Neural progenitor cell (in vitro differentiated cells): ENCODE data around the gene PLXNB1. TPM values are rescaled to one million over a fixed set of nuclear protein-coding genes. Genes with fewer than 3 reads are reported as not detected.

Source experiments
- DNase-seq: peaks from one replicate; pipeline ENCODE4 v3.0.0-alpha.2; 2016; ENCODE audit warnings: low spot score
- H2AFZ ChIP-seq: fragments of 200-600 bp; sonication (generic); replicated peaks from 2 replicates; pipeline ENCODE4 v1.6.1; 2016; ENCODE audit warnings: antibody characterized with exemption
- H3F3A ChIP-seq: fragments of 200-600 bp; sonication (generic); 2 replicates; pipeline ENCODE4 v1.6.1; 2016; ENCODE audit warnings: antibody characterized with exemption, low read depth
- H3K27ac ChIP-seq: fragments of 200-600 bp; sonication (generic); 2 replicates; pipeline ENCODE4 v1.5.1; 2016; ENCODE audit warnings: mild to moderate bottlenecking
- H3K27me3 ChIP-seq: fragments of 200-600 bp; sonication (generic); 2 replicates; pipeline ENCODE4 v1.6.1; 2016; ENCODE audit warnings: mild to moderate bottlenecking, moderate library complexity
- H3K36me3 ChIP-seq: fragments of 200-600 bp; sonication (generic); 2 replicates; pipeline ENCODE4 v1.5.1; 2016
- H3K4me1 ChIP-seq: fragments of 200-600 bp; sonication (generic); 2 replicates; pipeline ENCODE4 v1.6.1; 2016; ENCODE audit warnings: mixed run types
- H3K4me2 ChIP-seq: fragments of 200-600 bp; sonication (generic); 2 replicates; pipeline ENCODE4 v1.6.1; 2016
- H3K4me3 ChIP-seq: fragments of 200-600 bp; sonication (generic); 2 replicates; pipeline ENCODE4 v1.5.1; 2016
- H3K79me2 ChIP-seq: fragments of 200-600 bp; sonication (generic); 2 replicates; pipeline ENCODE4 v1.6.1; 2016; ENCODE audit warnings: low read depth
- H3K9ac ChIP-seq: fragments of 200-600 bp; sonication (generic); 2 replicates; pipeline ENCODE4 v1.6.1; 2016
- H3K9me3 ChIP-seq: fragments of 200-600 bp; sonication (generic); 2 replicates; pipeline ENCODE4 v1.5.1; 2016; ENCODE audit warnings: low read depth
- H4K20me1 ChIP-seq: fragments of 200-600 bp; sonication (generic); 2 replicates; pipeline ENCODE4 v1.6.1; 2016; ENCODE audit warnings: low read depth
- H3K27ac Mint-ChIP-seq: 3 replicates; pipeline ENCODE4 v1.8.0; 2021; ENCODE audit warnings: mixed read lengths
- H3K27me3 Mint-ChIP-seq: 2 replicates; pipeline ENCODE4 v1.8.0; 2022; ENCODE audit warnings: low read depth, mild to moderate bottlenecking, inconsistent platforms, moderate library complexity, mixed read lengths; ENCODE audit not compliant: insufficient read depth
- H3K36me3 Mint-ChIP-seq: 3 replicates; pipeline ENCODE4 v1.8.0; 2021; ENCODE audit warnings: mixed read lengths
- H3K4me1 Mint-ChIP-seq: 3 replicates; pipeline ENCODE4 v1.8.0; 2021; ENCODE audit warnings: mixed read lengths
- H3K4me3 Mint-ChIP-seq: 3 replicates; pipeline ENCODE4 v1.8.0; 2021; ENCODE audit warnings: mild to moderate bottlenecking, moderate library complexity, mixed read lengths
- H3K9me3 Mint-ChIP-seq: 3 replicates; pipeline ENCODE4 v1.8.0; 2020; ENCODE audit warnings: mixed read lengths
- CTCF ChIP-seq: fragments of 200-600 bp; sonication (generic); IDR thresholded peaks from 2 replicates; pipeline ENCODE4 v1.5.1; 2017; ENCODE audit warnings: antibody characterized with exemption, mild to moderate bottlenecking
- EZH2 ChIP-seq: fragments of 200-600 bp; sonication (generic); IDR thresholded peaks from 2 replicates; pipeline ENCODE4 v1.6.1; 2017; ENCODE audit warnings: antibody characterized with exemption, mild to moderate bottlenecking, moderate library complexity
- EZH2phosphoT487 ChIP-seq: fragments of 200-600 bp; sonication (generic); IDR thresholded peaks from 2 replicates; pipeline ENCODE4 v1.6.1; 2017; ENCODE audit warnings: antibody characterized with exemption
- total RNA-seq: library from RNA; depleted of rRNA; stranded (reverse); fragments of >200 nt; gene quantifications from 2 replicates; pipeline ENCODE4 v1.2.3, GENCODE V29; 2015; ENCODE audit warnings: low replicate concordance

The PLXNB1 gene
- total RNA-seq, 1 donor from 2014 or later = 53.6 TPM

GRCh38 chr3:48405343-48405881 is 24.5 kb downstream of the PLXNB1 start:
- no peaks in the 10 kb centered on the region for H3K27me3 ChIP-seq
- Mint-ChIP-seq H3K36me3 (peaks cover 33% of the 10 kb centered on the region), H3K4me3 (no peak overlapping the region), H3K27me3 (peaks cover 2% of the 10 kb centered on the region), H3K4me1 (no peaks in the 10 kb centered on the region), H3K9me3 (no peaks in the 10 kb centered on the region), H3K27ac (no peak overlapping the region)
- no peak overlapping the region for H3K4me2 ChIP-seq
- no peaks in the 10 kb centered on the region for H3K4me1 ChIP-seq
- H3F3A ChIP-seq = peaks cover 22% of the 10 kb centered on the region
- no peak overlapping the region for H2AFZ ChIP-seq
- no peak overlapping the region for H3K9ac ChIP-seq
- no peak for DNase-seq
- H3K27ac ChIP-seq = no peak overlapping the region
- peaks cover 3% of the 10 kb centered on the region for H4K20me1 ChIP-seq
- H3K9me3 ChIP-seq = no peaks in the 10 kb centered on the region
- H3K36me3 ChIP-seq = no peaks in the 10 kb centered on the region
- TF ChIP-seq CTCF (no peak), EZH2 (no peak), EZH2phosphoT487 (no peak)
- H3K79me2 ChIP-seq = no peaks in the 10 kb centered on the region
- no peak overlapping the region for H3K4me3 ChIP-seq

GRCh38 chr3:48404440-48405342 is 25.2 kb downstream of the PLXNB1 start:
- TF ChIP-seq CTCF = no peak
- TF ChIP-seq EZH2phosphoT487 = no peak
- Histone ChIP-seq H3K36me3 (no peaks in the 10 kb centered on the region), H2AFZ (no peak overlapping the region), H3K9me3 (no peaks in the 10 kb centered on the region), H3K27me3 (no peaks in the 10 kb centered on the region), H3K9ac (no peak overlapping the region), H3F3A (peaks cover 25% of the 10 kb centered on the region), H3K4me2 (no peak overlapping the region), H3K4me1 (no peaks in the 10 kb centered on the region), H4K20me1 (peaks cover 4% of the 10 kb centered on the region), H3K4me3 (no peak overlapping the region), H3K27ac (no peak overlapping the region), H3K79me2 (no peaks in the 10 kb centered on the region)
- no peak for DNase-seq
- no peak overlapping the region for H3K4me3 Mint-ChIP-seq
- peaks cover 33% of the 10 kb centered on the region for H3K36me3 Mint-ChIP-seq
- H3K4me1 Mint-ChIP-seq = no peaks in the 10 kb centered on the region
- no peak overlapping the region for H3K27ac Mint-ChIP-seq
- peaks cover 2% of the 10 kb centered on the region for H3K27me3 Mint-ChIP-seq
- no peaks in the 10 kb centered on the region for H3K9me3 Mint-ChIP-seq

GRCh38 chr3:48403533-48404439 is 26.1 kb downstream of the PLXNB1 start:
- Histone ChIP-seq H3K9me3 (no peaks in the 10 kb centered on the region), H3K36me3 (no peaks in the 10 kb centered on the region), H3K79me2 (no peaks in the 10 kb centered on the region), H3K4me1 (no peaks in the 10 kb centered on the region), H3K9ac (no peak overlapping the region), H4K20me1 (peaks cover 4% of the 10 kb centered on the region), H3K27ac (no peak overlapping the region), H3F3A (peaks cover 25% of the 10 kb centered on the region), H3K4me2 (no peak overlapping the region), H3K4me3 (no peak overlapping the region), H3K27me3 (no peaks in the 10 kb centered on the region), H2AFZ (no peak overlapping the region)
- peak overlapping the region; percentile 87 for H3K27ac Mint-ChIP-seq
- no peak for DNase-seq
- TF ChIP-seq CTCF (no peak), EZH2 (no peak), EZH2phosphoT487 (no peak)
- no peaks in the 10 kb centered on the region for H3K9me3 Mint-ChIP-seq
- H3K27me3 Mint-ChIP-seq = peaks cover 4% of the 10 kb centered on the region
- peaks cover 30% of the 10 kb centered on the region for H3K36me3 Mint-ChIP-seq
- no peak overlapping the region for H3K4me3 Mint-ChIP-seq
- H3K4me1 Mint-ChIP-seq = no peaks in the 10 kb centered on the region
